ENCODE data around the gene OR6K3.

GRCh38 chr1:158735848-158736247, 15.3 kb upstream of the OR6K3 start:
- TF ChIP-seq POLR2A (IDR thresholded peaks at IDR 0.05) (no peak), CTCF (IDR thresholded peaks at IDR 0.05) (no peak)
